T follicular helper cell (primary cell): ENCODE measurements around the gene RIPOR1.
A peak's percentile ranks its signal among the peaks of the same experiment; 100 is the strongest.

Experiments used
- DNase-seq: peaks from one replicate; pipeline ENCODE4 v3.0.0-alpha.2; 2020; ENCODE audit warnings: low read depth

RIPOR1 gene

GRCh38 chr16:67539691-67540635, 11.3 kb downstream of the RIPOR1 start:
- DNase-seq = no peak

GRCh38 chr16:67540756-67541155, 12.1 kb downstream of the RIPOR1 start:
- no peak for DNase-seq

GRCh38 chr16:67541391-67542263, 13.0 kb downstream of the RIPOR1 start:
- DNase-seq = no peak

- peak; percentile 67 for DNase-seq
Observed at GRCh38 chr16:67542464-67542863, 13.8 kb downstream of the RIPOR1 start.

GRCh38 chr16:67543036-67543435, 14.4 kb downstream of the RIPOR1 start:
- DNase-seq = no peak

- no peak for DNase-seq
Observed at GRCh38 chr16:67543582-67543981, 15.0 kb downstream of the RIPOR1 start.

- DNase-seq = no peak
Observed at GRCh38 chr16:67544329-67544841, 15.8 kb downstream of the RIPOR1 start.

- no peak for DNase-seq
Observed at GRCh38 chr16:67544844-67545664, 16.4 kb downstream of the RIPOR1 start.

GRCh38 chr16:67545665-67546024, 17.0 kb downstream of the RIPOR1 start:
- DNase-seq = no peak

- DNase-seq = no peak
Observed at GRCh38 chr16:67546091-67546501, 17.5 kb downstream of the RIPOR1 start.

GRCh38 chr16:67546761-67547422, 18.3 kb downstream of the RIPOR1 start:
- DNase-seq = peak; percentile 60

- peak; percentile 55 for DNase-seq
Observed at GRCh38 chr16:67547423-67548264, 19.0 kb downstream of the RIPOR1 start.

GRCh38 chr16:67548265-67549126, 19.9 kb downstream of the RIPOR1 start:
- DNase-seq = no peak

GRCh38 chr16:67549240-67549639, 20.6 kb downstream of the RIPOR1 start:
- DNase-seq = no peak

- no peak for DNase-seq
Observed at GRCh38 chr16:67549936-67550335, 21.3 kb downstream of the RIPOR1 start.

GRCh38 chr16:67551091-67551490, 22.5 kb downstream of the RIPOR1 start:
- no peak for DNase-seq

- DNase-seq = no peak
Observed at GRCh38 chr16:67551972-67552371, 23.3 kb downstream of the RIPOR1 start.

- DNase-seq = no peak
Observed at GRCh38 chr16:67552476-67552875, 23.8 kb downstream of the RIPOR1 start.

GRCh38 chr16:67555795-67556212, 27.2 kb downstream of the RIPOR1 start:
- no peak for DNase-seq
